Lower leg skin (tissue), 3 donors: ENCODE measurements around the gene SEPTIN11.

Source experiments
- POLR2A ChIP-seq, 2 donors: fragments of 450-650 bp; IDR thresholded peaks; one replicate each; pipeline ENCODE4 v1.6.1; 2016 to 2017; ENCODE audit warnings: antibody characterized with exemption in 2 of 2, mild to moderate bottlenecking in 1 of 2, moderate library complexity in 1 of 2
- TF ChIP-seq, protein P1 (sequence below), 3 donors: fragments of 450-650 bp; IDR thresholded peaks; one replicate each; pipeline ENCODE4 v1.5.1; 2016; ENCODE audit warnings: antibody characterized with exemption in 3 of 3, mild to moderate bottlenecking in 3 of 3, moderate library complexity in 2 of 3

DNA sequence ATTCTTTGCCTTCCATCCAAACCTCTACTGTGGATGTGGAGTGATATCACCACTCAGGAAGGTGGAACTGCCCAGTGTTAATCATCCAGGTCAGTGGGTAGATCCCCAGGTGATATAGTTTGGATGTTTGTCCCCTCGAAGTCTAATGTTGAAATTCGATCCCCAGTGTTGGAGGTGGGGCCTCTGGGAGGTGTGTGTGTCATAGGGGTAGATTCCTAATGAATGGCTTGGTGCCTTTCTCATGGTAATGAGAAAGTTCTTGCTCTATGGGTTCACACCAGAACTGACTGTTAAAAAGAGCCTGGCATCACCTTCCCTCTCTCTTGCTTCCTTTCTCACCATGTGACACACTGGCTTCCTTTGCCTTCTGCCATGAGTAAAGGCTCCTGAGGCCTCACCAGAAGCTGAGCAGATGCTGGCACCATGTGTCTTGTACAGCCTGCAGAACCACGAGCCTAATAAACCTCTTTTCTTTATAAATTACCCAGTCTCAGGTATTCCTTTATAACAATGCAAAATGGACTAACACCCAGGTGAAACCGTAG lies 44.8 kb upstream of the SEPTIN11 start:
- TF ChIP-seq, protein P1, sequence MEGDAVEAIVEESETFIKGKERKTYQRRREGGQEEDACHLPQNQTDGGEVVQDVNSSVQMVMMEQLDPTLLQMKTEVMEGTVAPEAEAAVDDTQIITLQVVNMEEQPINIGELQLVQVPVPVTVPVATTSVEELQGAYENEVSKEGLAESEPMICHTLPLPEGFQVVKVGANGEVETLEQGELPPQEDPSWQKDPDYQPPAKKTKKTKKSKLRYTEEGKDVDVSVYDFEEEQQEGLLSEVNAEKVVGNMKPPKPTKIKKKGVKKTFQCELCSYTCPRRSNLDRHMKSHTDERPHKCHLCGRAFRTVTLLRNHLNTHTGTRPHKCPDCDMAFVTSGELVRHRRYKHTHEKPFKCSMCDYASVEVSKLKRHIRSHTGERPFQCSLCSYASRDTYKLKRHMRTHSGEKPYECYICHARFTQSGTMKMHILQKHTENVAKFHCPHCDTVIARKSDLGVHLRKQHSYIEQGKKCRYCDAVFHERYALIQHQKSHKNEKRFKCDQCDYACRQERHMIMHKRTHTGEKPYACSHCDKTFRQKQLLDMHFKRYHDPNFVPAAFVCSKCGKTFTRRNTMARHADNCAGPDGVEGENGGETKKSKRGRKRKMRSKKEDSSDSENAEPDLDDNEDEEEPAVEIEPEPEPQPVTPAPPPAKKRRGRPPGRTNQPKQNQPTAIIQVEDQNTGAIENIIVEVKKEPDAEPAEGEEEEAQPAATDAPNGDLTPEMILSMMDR (IDR thresholded peaks at IDR 0.05) = no peak
- no peak for TF ChIP-seq POLR2A (IDR thresholded peaks at IDR 0.05)
